Kidney tubule cell (primary cell): ENCODE measurements around the gene C4orf36.
A peak's percentile ranks its signal among the peaks of the same experiment; 100 is the strongest.

Experiments
- DNase-seq: peaks from one replicate; pipeline ENCODE4 v3.0.0-alpha.2; 2018; ENCODE audit warnings: low spot score

The C4orf36 gene, protein sequence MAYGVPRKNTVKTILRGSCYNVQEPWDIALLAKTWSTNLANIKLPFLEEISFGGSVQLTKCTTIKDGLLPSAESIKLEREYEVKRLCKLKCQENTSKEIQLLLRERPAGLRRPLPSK

DNA sequence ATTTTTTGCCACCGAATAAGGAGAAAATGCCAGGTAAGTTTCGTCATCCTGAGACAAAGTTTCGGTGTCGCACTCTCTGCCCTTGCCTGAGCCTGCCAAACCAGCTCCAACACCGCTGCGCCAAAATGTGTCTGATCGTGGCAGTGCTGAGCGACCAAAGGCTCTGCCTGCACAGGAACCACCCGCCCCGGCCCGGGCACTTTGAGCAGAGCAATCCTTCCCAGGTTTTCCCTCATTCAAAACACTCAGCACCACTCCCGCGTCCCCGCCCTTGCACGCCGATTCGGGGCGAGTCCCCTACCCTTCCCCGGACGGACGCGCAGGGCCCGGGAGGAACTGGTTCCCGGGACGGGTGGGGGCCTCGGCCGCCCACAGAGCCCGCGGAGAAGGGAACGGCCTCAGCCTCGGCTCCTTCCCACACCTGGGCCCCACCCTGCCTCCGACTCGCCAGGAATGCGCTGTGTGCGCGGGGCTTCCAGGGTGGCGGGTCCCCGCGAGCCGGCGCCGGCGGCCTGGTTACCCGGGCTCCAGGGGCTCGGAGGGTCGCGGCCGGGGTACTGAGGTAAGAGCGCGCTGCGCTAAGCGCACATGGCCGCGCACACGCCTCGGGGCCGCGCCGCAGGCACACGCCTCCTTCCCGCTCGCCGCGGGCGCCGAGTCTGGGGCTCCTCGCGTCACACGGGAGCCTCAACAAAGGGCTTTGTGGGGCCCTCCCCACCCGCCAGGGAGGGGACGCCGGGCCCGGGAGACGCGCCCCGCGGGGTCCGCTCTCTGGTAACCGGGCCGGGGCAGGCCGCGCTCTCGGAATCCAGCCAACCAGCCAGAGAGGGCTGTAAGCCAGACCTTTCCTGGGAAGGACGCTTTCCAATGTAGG lies at the start of gene C4orf36:
Gene C4orf36, minus strand, starts transcription at position 661 of the 874 bp plus-strand sequence. CDS start 902 bp downstream, outside the sequence.
- DNase-seq: peak; percentile 86

DNA sequence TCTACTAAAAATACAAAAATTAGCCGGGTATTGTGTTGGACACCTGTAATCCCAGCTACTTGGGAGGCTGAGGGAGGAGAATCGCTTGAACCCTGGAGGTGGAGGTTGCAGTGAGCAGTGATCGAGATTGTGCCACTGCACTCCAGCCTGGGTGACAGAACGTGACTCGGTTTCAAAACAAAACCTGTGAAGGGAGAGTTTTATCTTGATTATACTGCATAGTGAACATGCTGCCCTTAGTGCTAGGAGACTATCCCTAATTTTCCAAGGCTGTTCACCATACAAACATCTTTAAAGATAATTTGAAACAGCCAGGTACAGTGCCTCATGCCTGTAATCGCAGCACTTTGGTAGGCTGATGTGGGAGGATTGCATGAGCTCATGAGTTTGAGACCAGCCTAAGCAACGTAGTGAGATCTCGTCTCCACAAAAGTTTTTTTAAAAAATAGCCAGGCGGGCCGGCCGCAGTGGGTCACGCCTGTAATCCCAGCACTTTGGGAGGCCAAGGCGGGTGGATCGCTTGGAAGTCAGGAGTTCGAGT lies 48.8 kb upstream of the C4orf36 start:
- no peak for DNase-seq

DNA sequence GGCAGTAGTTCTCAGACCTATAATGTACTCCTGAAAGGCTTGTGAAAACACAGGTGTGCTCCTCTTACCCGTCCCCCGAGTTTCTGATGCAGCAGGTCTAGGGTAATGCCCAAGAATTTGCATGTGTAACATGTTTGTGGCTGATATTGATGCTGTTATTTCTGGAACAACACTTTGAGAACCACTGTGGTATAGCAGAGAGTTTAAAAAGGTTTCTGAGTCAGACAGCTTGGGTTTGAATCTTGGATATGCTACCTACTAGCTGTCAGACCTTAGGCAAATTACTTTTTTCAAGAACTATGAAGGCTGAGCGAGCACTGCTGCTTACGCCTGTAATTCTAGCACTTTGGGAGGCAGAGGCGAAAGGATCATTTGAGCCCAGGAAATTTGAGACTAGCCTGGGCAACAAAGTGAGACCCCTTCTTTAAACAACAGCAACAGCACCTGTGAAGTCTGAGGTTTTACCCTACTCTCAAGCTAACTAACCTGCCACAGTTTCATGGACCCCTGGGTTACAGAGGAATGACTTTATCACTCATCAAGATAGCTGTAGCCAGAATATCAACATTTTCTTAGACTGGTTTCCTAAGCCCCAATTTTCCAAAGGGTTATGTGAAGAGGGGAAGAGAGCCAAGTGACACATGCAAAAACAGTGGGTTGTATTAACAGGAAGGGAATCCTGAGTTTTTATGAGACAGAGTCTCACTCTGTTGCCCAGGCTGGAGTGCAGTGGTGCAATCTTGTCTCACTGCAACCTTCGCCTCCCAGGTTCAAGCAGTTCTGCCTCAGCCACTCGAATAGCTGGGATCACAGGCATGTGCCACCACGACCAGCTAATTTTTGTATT lies 47.7 kb upstream of the C4orf36 start:
- DNase-seq: no peak

DNA sequence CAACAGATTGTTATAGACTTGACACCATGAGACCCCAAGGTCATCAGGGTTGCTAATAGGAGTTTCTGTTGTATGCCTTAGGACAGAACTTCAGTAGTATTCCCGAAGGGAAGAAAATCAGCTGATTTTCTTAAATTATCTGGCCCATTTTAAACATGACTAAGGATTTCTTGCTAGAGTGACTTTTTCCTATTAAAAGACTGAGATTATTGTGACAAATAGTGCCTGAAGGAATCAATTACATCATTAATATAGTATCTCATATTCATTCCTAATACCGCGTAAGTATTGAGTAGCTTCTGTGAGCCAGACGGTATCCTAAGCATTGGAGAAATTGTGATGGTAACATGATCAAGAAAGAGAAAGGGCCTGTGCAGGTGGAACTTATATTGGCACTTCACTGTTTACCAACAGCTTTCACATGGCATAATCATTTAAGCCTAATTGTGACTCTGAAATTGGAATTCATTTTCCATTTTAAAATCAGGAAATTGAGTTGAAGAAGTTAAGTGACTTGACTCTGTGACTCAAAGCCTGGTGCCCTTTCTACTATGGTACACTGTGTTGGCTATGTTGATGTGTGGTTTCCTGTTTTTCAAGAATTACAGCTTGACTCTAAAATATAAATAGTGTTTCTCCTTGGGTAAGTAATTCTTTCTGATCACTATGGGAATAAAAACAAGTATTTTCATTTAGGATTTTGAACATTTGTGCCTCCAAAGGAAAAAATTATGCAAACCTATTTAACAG lies 46.7 kb upstream of the C4orf36 start:
- DNase-seq: peak; percentile 37

DNA sequence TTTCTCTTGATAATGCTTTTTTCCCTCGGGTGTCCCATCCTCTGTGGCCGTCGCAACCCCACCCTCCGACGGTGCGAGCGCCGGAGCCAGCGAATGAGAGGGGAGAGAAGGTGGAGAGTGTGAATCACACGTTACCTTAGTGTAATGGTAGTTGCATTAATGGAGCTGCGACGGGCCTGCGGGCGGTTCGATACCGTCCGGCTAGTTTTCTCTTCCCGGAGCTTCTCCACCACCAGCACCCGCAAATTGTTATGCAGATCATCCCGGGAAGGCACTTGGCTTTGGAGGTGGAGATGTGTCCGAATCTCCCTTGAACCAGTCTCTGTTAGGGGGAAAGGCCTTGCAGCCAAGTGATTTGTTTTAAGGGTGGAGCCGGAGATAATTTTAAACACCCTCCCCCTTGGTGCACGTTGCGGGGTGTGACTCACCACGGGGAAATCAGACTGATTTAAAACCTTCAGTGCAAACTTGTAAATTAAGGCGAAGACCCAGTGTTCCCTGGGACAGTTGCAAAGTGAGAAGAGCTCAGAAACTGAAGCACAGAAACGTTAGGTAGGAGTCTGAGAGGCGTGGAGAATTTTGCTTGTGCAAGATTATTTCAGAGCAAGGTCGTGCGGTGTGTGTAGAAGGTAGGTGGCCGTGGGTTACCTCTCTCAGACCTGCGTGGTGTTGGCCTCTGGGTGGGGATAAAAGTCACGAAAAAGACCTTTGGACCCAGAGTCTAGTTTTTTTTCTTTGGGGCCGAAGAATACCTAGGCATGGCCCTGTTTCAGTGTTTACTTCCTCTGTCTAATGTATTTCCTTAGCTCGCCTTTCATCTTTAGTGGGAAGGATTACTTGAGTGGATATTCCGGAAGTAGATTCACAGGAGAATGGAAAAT lies 43.9 kb upstream of the C4orf36 start:
- DNase-seq: peak; percentile 92

DNA sequence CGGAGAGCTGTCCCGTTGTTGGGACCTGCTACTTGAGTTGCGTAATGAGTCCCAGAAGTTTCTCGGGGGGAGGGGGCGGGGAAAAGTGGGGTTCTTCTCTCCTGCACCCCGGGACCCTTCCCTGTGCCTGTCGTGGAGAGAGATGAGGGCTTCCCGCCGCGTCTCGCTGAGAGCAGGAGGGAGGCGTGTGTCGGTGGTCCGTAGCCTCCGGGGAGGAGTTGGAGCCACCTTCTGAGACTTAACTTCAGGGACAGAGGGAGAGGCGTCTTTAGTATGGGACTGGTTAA lies 43.3 kb upstream of the C4orf36 start:
- DNase-seq: no peak

DNA sequence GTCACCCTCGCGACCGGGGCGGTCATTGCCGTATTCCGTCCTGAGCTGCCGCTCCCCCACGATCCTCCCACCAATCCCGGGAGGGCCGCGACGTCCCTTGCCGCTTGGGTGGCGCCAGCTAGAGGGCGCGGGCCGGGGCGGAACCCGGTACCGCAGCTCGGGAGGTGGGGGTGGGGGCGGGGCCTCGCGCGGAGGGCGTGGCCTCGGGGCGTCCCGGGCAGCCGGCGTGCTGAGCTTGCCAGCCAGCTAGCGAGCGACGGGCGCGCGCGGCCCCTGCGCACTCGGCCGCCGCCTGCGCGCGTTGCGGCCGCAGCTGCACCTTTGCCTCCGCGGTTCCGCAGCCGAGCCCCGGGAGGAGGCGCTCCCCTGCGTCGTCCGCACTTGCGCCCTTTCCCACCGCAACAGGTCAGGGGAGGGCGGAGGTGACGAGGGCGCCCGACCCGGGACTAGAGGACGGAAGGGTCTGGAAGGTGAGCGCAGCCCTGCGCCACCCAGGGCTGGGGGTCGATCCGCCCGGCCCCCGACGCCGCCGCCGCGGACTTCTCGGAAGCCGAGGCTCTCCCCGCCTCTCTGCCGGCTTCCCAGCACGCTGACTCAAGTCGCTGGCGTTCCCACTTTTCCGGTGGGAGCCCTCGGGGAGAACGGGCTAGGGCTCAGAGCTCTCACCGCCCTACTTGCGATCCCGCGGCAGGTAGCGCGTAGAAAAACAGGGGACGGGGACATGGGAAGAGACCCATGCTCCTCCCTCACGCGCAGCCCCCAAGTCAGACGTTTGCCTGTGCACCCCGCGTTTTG lies 42.7 kb upstream of the C4orf36 start, which contains the start of gene AFF1:
Gene AFF1, plus strand, starts transcription at position 241 of the 795 bp plus-strand sequence. CDS start 13,523 bp downstream, outside the sequence.
- DNase-seq: peak; percentile 96

DNA sequence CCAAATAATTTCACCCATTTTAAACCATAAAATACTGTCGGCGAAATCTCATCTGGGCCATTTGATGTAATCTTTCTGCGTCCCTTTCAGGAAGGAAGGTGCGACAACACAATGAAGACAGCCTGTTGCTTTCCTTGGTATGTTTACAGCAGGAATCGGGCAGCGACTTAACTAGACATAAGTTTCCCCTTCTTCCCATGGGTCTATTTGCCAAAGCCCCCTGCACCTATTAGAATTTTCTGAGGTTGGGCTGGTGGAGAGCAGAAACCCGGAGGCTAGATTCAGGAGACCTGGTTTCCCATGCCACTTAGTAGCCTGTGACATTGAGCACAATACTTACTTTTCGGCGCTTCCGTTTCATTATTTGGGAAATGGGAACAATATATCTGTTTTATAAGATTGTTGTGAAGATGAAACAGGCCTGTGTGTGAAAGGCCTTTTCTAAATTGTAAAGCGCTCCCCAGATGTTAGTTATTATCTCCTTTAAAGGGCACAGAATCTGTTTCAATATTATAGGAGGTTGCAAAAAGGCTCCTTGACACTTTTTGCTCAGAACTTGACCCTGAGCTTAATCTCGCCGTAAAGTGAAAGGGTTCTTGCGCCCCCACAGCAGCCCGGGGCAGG lies 42.0 kb upstream of the C4orf36 start:
- DNase-seq: peak; percentile 17

DNA sequence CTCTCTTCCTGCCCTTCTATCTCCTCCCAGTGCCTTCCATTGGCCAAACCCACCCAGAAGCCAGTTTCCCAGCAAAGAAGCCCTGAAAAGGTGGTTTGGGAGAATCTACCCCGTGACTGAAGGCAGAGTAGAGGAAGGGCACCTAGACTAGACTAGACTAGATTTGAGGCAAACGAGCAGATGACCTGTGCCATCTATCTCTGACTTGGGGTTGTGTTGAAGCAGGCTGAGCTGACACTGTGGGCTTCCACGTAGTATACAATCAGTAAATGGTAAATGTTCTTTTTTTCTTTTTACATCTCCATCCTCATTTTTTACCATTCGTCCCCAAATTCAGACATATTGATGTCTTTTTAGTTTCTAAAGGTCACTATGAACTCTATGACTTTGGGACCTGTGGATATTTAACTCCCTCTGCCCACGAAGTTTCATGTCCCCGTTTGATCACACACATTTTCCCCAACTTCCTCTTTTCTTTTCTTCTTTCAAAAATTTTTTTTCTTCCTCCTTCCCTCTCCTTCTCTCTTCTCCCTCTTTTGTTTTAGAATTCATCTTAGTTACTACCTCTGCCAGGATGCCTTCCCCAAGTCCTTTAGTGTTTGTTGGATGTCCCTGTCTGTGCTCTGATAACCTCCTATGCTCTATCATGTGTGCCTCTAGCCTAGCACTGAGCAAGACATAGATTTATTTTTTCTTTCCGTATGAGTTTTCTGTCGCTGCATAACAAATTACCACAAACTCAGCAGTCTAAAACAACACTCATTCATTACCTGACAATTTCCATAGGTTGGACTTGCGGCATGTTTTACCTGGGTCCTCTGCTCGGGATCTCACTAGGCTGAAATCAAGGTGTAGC lies 36.4 kb upstream of the C4orf36 start:
- DNase-seq: no peak

DNA sequence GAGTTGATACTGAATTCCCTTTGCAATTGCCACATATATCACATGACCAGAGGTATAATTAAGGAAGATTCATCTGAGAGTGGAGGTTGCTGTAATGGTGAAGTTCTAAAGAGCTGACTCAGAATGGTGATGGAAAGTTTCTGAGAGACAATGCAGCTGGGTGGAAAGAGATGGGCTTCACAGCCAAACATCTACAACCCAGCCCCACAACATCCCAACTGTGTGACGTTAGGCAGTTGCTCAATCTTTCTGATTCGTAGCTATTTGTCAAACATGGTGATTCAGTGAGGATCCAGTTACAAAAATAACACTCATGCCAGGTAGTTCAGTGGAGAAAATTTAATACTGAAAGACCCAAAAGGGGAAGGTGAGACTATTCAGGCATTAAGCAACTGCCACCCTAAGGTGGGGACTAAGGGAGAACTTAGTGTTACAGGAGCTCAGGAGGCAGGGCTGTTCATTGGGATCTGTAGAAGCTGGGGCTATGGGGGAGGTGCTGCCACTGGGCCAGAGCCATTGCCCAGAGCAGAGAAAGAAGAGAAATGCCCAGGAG lies 35.7 kb upstream of the C4orf36 start:
- peak; percentile 98 for DNase-seq

DNA sequence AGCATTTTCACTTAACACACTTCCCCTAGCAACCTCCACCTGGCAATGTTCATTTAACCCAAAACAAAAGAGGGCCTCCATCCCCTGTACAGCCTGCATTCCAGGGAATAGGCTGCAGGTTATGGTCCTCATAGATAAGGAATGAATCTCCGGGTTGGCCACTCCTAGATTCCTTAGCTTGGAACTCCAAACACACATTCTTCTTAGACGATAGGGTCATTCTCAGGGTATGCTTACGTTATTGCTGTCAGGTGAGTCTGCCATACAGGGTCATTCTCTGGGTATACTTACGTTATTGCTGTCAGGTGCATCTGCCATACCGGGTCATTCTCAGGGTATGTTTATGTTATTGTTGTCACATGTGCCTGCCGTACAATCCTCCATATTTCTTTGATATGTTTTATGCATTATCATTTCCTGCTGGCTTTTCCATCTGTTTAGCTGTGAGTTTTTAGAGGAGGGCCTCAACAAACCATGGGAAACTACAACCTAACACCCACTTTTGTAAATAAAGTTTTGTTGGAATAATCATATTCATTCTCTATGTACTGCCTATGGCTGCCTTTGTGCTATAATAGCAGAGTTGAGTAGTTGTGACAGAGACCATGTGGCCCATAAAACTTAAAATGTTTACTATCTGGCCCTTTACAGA lies 34.3 kb upstream of the C4orf36 start:
- DNase-seq: peak; percentile 77

DNA sequence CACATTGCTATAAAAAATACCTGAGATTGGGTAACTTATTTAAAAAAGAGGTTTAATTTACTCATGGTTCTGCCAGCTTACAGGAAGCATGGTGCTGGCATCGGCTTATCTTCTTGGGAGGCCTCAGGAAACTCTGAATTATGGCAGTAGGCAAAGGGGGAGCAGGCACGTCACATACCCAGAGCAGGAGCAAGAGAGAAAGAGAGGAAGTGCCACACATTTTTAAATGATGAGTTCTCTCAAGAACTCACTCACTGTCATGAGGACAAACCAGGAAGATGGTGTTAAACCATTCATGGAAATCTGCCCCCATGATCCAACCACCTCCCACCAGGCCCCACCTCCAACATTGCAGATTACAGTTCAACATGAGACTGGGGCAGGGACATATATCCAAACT lies 32.6 kb upstream of the C4orf36 start:
- peak; percentile 96 for DNase-seq

DNA sequence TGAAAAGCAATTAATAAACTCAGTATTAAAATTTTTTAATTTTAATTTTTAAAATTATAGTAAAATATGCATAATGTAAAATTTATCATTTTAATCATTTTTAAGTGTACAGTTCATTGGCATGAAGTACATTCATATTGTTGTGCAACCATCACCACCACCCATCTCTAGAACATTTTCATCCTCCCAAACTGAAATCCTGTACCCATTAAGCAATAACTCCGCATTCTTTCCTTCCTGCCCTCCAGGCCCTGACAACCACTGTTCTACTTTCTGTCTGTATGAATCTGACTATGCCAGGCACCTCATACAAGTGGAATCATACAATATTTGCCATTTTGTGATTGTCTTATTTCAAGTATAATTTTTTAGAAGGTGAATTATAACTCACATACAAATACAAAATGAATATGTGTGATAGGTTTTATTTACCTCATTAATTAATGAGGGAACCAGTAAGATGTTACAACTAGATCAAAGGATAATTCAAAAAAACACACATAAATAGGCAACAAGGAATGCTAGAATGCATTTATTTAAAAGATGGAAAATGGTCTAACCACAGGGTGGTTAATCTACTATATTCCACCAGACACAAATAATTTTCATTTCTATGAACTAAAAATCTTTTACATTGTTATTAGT lies 29.5 kb upstream of the C4orf36 start:
- DNase-seq: no peak

DNA sequence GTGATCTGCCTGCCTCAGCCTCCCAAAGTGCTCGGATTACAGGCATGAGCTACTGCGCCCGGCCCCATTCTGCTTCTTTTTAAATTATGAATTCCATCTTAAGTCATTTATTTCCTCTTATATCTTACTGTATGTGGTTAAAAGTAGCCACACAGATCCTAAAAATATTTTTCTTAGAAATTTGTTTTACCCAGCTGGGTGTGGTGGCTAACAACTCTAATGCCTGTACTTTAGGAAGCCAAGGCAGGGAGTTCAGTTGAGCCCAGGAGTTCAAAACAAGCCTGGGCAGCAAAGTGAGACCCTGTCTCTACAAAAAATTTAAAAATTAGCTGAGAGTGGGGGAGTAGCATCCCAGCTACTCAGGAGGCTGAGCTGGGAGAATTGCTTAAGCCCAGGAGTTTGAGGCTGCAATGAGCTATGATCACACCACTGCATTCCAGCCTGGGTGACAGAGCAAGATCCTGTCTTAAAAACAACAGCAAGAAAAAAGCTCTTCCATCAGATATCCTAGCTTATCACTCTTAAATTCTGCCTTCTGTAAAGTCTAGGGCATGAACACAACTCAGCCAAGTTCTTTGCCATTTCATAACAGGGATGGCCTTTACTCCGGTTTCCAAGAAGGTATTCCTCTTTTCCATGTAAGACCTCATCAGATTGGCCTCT lies 27.5 kb upstream of the C4orf36 start:
- DNase-seq: peak; percentile 28

DNA sequence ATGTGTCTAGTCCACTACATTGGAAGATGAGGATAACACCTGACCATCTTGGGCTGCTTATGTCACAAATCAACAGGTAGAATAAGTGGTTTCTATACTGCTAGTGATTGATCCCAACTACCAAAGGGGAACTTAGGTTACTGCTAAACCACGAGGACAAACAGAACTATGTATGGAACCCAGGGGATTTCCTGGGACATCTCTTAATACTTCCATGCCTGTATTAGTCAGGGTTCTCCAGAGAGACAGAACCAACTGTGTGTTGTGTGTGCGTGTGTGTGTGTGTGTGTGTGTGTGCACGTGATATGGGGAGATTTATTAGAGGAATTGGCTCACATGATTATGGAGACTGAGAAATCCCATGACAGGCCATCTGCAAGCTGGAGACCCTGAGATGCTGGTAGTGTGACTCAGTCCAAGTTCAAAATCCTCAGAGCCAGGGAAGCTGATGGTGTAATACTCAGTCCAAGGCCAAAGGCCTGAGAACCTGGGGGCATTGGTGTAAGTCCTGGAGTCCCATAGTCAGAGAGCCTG lies 26.4 kb upstream of the C4orf36 start:
- peak; percentile 88 for DNase-seq
